ENCODE measurements around the gene APMAP. TPM values are rescaled to one million over a fixed set of nuclear protein-coding genes. Genes with fewer than 3 reads are reported as not detected.

APMAP gene
- total RNA-seq, 1 experiment from 2014 or later, result 75.3 TPM

GRCh38 chr20:24981790-24982189 is 10.8 kb downstream of the APMAP start:
- DNase-seq (ENCODE audit: unreplicated experiment), result no peak
- Mint-ChIP-seq H3K27ac (ENCODE audit: low read depth, unreplicated experiment) (no peak overlapping the region), H3K36me3 (ENCODE audit: insufficient read depth, unreplicated experiment) (peaks cover 55% of the 10 kb centered on the region), H3K4me3 (ENCODE audit: unreplicated experiment) (no peak overlapping the region), H3K9me3 (ENCODE audit: unreplicated experiment) (no peaks in the 10 kb centered on the region), H3K4me1 (ENCODE audit: insufficient read depth, unreplicated experiment) (peaks cover 7% of the 10 kb centered on the region), H3K27me3 (ENCODE audit: insufficient read depth, unreplicated experiment) (no peaks in the 10 kb centered on the region)
- no peak for TF ChIP-seq CTCF (IDR thresholded peaks at IDR 0.05; ENCODE audit: unreplicated experiment)
- POLR2A ChIA-PET, result no interaction called here
- CTCF ChIA-PET, result interaction anchor here (0.7 to 1.0 kb wide), 5 partner anchors 51 to 1931 kb away, joined by 3 to 5 read pairs (median 3); no protein-coding TSS in a partner anchor
- BruUV-seq (replicated peaks), result no TSS peak
- intact Hi-C loops (cut with micrococcal nuclease), result no loop called here

- Mint-ChIP-seq H3K4me1 (ENCODE audit: insufficient read depth, unreplicated experiment) (peaks cover 7% of the 10 kb centered on the region), H3K27me3 (ENCODE audit: insufficient read depth, unreplicated experiment) (no peaks in the 10 kb centered on the region), H3K27ac (ENCODE audit: low read depth, unreplicated experiment) (no peak overlapping the region), H3K9me3 (ENCODE audit: unreplicated experiment) (peaks cover 3% of the 10 kb centered on the region), H3K36me3 (ENCODE audit: insufficient read depth, unreplicated experiment) (peaks cover 60% of the 10 kb centered on the region), H3K4me3 (ENCODE audit: unreplicated experiment) (no peak overlapping the region)
- ChIA-PET CTCF (interaction anchor here (0.7 to 1.6 kb wide), 2 partner anchors 50 to 83 kb away, joined by 5 to 6 read pairs; no protein-coding TSS in a partner anchor), POLR2A (interaction anchor here (1.1 kb wide), 1 partner anchor 10 kb away, joined by 10 read pairs; no protein-coding TSS in a partner anchor)
- DNase-seq (ENCODE audit: unreplicated experiment), result no peak
- TF ChIP-seq CTCF (IDR thresholded peaks at IDR 0.05; ENCODE audit: unreplicated experiment), result no peak
- BruUV-seq (replicated peaks), result no TSS peak
- intact Hi-C loops (cut with micrococcal nuclease), result no loop called here
Observed at GRCh38 chr20:24981282-24981681, 11.3 kb downstream of the APMAP start.

- TF ChIP-seq CTCF (IDR thresholded peaks at IDR 0.05; ENCODE audit: unreplicated experiment), result no peak
- intact Hi-C loops (cut with micrococcal nuclease), result no loop called here
- no peak for DNase-seq (ENCODE audit: unreplicated experiment)
- peaks cover 59% of the 10 kb centered on the region for H3K36me3 Mint-ChIP-seq (ENCODE audit: insufficient read depth, unreplicated experiment)
- peaks cover 3% of the 10 kb centered on the region for H3K4me1 Mint-ChIP-seq (ENCODE audit: insufficient read depth, unreplicated experiment)
- no peaks in the 10 kb centered on the region for H3K27me3 Mint-ChIP-seq (ENCODE audit: insufficient read depth, unreplicated experiment)
- no peak overlapping the region for H3K4me3 Mint-ChIP-seq (ENCODE audit: unreplicated experiment)
- H3K9me3 Mint-ChIP-seq (ENCODE audit: unreplicated experiment), result peaks cover 12% of the 10 kb centered on the region
- POLR2A ChIA-PET, result interaction anchor here (1.1 kb wide), 1 partner anchor 11 kb away, joined by 10 read pairs; no protein-coding TSS in a partner anchor
- no TSS peak for BruUV-seq (replicated peaks)
- no peak overlapping the region for H3K27ac Mint-ChIP-seq (ENCODE audit: low read depth, unreplicated experiment)
- CTCF ChIA-PET, result interaction anchor here (0.5 to 1.6 kb wide), 3 partner anchors 9 to 716 kb away, joined by 3 to 6 read pairs (median 4); no protein-coding TSS in a partner anchor
Observed at GRCh38 chr20:24980291-24981053, 12.1 kb downstream of the APMAP start.

GRCh38 chr20:24979036-24979960 is 13.3 kb downstream of the APMAP start:
- POLR2A ChIA-PET, result interaction anchor here (1.7 kb wide), 1 partner anchor 9 kb away, joined by 3 read pairs; no protein-coding TSS in a partner anchor
- Mint-ChIP-seq H3K27me3 (ENCODE audit: insufficient read depth, unreplicated experiment) (no peaks in the 10 kb centered on the region), H3K27ac (ENCODE audit: low read depth, unreplicated experiment) (no peak overlapping the region), H3K4me1 (ENCODE audit: insufficient read depth, unreplicated experiment) (no peaks in the 10 kb centered on the region), H3K4me3 (ENCODE audit: unreplicated experiment) (no peak overlapping the region), H3K9me3 (ENCODE audit: unreplicated experiment) (peaks cover 14% of the 10 kb centered on the region), H3K36me3 (ENCODE audit: insufficient read depth, unreplicated experiment) (peaks cover 58% of the 10 kb centered on the region)
- intact Hi-C loops (cut with micrococcal nuclease), result no loop called here
- no TSS peak for BruUV-seq (replicated peaks)
- DNase-seq (ENCODE audit: unreplicated experiment), result no peak
- no peak for TF ChIP-seq CTCF (IDR thresholded peaks at IDR 0.05; ENCODE audit: unreplicated experiment)
- CTCF ChIA-PET, result interaction anchor here (1.0 to 1.6 kb wide), 3 partner anchors 10 to 48 kb away, joined by 4 to 6 read pairs (median 6); no protein-coding TSS in a partner anchor

Measured in MCF 10A (cell line).